Mucosa of descending colon (tissue), 3 donors: ENCODE results near the gene MBNL2. TPM values are rescaled to one million over a fixed set of nuclear protein-coding genes. Genes with fewer than 3 reads are reported as not detected.

ENCODE experiments used
- ATAC-seq: fragments of 200-7000 bp; cut with Tn5 transposase; one replicate; pipeline ENCODE4 v1.9.1; 2020; ENCODE audit warnings: mild to moderate bottlenecking, moderate library complexity
- DNase-seq, 3 donors: peaks; one replicate each; pipeline ENCODE4 v3.0.0-alpha.2; 2020
- H3K36me3 ChIP-seq: fragments of 200-600 bp; one replicate; pipeline ENCODE4 v1.8.0; 2021; ENCODE audit warnings: low read depth, mild to moderate bottlenecking
- H3K4me1 ChIP-seq: fragments of 200-600 bp; one replicate; pipeline ENCODE4 v1.8.0; 2021; ENCODE audit warnings: low read depth, mild to moderate bottlenecking
- H3K4me3 ChIP-seq: fragments of 200-600 bp; one replicate; pipeline ENCODE4 v1.8.0; 2021; ENCODE audit warnings: mild to moderate bottlenecking
- H3K9me3 ChIP-seq: fragments of 200-600 bp; one replicate; pipeline ENCODE4 v1.8.0; 2021; ENCODE audit warnings: mild to moderate bottlenecking
- intact Hi-C, 2 donors: fragments of 100-400 bp; cut with DNase I in 1 of 2; cut with micrococcal nuclease in 1 of 2; formaldehyde crosslinking; loops; one replicate each; pipeline versions ENCODE4 v1.11.0 to v1.11.1; 2022; cut with DNase I, micrococcal nuclease
- total RNA-seq, 3 donors: library from RNA; stranded (reverse); fragmentation: NEBNext Ultra II Directional in 2 of 3; extraction: Animal tissue kit (Norgen Biotek cat#: 25700) in 2 of 3; gene quantifications; one replicate each; pipeline versions ENCODE4 v1.2.1 to v1.2.4, GENCODE V29; 2021 to 2023
- TF ChIP-seq, protein P1 (sequence below): fragments of 200-600 bp; IDR thresholded peaks from one replicate; pipeline ENCODE4 v1.8.0; 2022; ENCODE audit warnings: antibody characterized with exemption, mild to moderate bottlenecking
- donor health status: DM: no; HTN: no; CAD: no; lungs with moderate emphysema.
- donor health status: DM: no; HTN: no; CAD: no.
- donor health status: DM: no; HTN: yes; CAD: no.

The MBNL2 gene
- total RNA-seq, 3 donors from 2014 or later: 41.0 to 75.1 (median 47.2) TPM

DNA sequence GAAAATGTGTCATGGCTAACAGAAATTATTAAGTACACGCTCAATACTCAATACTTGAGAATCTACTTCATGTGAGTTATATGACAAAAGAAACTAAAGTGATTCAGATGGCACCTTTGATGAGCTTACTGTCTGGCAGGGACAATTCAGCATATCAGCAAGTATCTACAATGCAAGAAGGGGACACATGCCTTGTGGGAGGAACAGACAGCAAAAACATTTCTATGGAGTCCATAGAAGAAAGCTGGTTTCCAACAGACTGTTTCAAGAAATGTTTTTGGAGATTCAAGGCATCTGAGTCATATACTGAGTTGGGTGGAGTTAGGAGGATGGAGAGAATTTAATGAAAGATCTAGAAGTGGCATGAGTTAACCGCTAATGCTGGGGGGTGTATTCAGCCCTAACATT, 54.7 kb downstream of the MBNL2 start:
- H3K4me3 ChIP-seq: no peak overlapping the region
- no peaks in the 10 kb centered on the region for H3K36me3 ChIP-seq
- DNase-seq (no peak), ATAC-seq (no peak)
- H3K9me3 ChIP-seq: no peaks in the 10 kb centered on the region
- intact Hi-C loops: no loop called here
- H3K4me1 ChIP-seq: peaks cover 23% of the 10 kb centered on the region
- TF ChIP-seq, protein P1, sequence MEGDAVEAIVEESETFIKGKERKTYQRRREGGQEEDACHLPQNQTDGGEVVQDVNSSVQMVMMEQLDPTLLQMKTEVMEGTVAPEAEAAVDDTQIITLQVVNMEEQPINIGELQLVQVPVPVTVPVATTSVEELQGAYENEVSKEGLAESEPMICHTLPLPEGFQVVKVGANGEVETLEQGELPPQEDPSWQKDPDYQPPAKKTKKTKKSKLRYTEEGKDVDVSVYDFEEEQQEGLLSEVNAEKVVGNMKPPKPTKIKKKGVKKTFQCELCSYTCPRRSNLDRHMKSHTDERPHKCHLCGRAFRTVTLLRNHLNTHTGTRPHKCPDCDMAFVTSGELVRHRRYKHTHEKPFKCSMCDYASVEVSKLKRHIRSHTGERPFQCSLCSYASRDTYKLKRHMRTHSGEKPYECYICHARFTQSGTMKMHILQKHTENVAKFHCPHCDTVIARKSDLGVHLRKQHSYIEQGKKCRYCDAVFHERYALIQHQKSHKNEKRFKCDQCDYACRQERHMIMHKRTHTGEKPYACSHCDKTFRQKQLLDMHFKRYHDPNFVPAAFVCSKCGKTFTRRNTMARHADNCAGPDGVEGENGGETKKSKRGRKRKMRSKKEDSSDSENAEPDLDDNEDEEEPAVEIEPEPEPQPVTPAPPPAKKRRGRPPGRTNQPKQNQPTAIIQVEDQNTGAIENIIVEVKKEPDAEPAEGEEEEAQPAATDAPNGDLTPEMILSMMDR: no peak

DNA sequence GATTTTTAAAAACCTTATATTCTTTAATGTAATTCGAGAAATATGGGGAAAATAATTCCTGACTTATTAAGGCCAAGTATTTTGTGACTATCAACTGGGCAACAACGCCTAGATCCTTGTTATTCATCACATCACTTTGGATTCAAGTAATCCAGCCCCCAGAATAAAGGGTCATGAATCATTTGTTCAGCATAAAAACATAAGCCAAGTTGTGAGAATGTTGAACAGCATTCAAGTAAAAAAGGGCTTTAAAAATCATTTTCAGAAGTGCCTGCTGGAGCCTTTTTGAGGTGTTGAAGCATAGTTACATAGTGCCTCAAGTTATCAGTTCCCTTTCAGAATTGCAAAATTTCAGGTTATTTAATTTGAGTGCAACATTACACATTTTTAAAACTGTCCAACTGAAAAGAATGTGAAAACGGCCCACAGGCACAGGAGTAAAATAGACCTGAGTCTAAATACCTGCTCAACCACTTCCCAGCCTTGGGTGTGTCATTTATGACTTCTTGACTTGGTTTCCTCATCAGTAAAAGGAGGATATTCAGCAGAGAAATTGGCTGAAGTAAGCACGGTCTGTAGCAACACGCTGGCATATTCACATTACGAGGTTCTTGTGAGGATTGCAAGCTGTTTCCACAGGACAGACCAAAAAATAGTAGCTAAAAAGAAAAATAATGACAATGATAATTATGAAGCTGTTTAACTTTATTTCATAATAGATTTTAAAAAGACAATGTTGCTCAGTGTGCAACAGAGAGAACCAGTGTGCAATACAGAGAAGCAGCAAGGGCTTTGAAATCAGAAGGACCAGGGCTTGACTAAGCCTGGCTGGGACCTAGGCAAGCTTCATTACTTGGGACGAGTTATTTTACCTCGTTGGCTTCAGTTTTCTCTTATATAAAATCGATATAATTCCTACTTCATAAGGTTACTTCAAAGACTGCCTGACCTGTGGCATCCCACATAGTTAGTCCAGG, 56.6 kb downstream of the MBNL2 start:
- TF ChIP-seq, protein P1: no peak
- no peaks in the 10 kb centered on the region for H3K9me3 ChIP-seq
- DNase-seq: peak in 1 of 3 donors; percentile 27
- H3K4me3 ChIP-seq: no peak overlapping the region
- no peaks in the 10 kb centered on the region for H3K36me3 ChIP-seq
- peaks cover 23% of the 10 kb centered on the region for H3K4me1 ChIP-seq
- intact Hi-C loops: no loop called here
- peak; percentile 69 for ATAC-seq

DNA sequence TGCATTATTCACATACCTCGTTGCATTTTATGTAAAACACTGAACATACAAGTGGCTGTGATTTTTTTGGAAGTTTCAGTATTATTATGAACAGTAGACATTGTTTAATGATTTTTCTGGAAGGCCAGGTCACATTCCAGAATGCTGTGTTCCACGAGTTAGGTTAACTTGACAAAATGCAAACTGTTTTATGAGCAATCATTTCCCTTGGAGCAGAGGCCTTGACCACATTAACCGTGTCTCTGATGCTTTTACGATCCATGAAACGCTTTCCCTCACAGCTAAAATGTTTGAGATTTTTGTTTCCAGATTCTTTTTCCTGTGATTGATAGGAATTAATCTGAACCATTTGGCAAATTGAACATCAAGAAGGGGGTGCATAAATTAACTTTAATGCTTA, 57.8 kb downstream of the MBNL2 start:
- Histone ChIP-seq H3K4me1 (peaks cover 18% of the 10 kb centered on the region), H3K36me3 (no peaks in the 10 kb centered on the region), H3K9me3 (no peaks in the 10 kb centered on the region), H3K4me3 (no peak overlapping the region)
- TF ChIP-seq, protein P1: no peak
- intact Hi-C loops: no loop called here
- DNase-seq (no peak), ATAC-seq (no peak)

DNA sequence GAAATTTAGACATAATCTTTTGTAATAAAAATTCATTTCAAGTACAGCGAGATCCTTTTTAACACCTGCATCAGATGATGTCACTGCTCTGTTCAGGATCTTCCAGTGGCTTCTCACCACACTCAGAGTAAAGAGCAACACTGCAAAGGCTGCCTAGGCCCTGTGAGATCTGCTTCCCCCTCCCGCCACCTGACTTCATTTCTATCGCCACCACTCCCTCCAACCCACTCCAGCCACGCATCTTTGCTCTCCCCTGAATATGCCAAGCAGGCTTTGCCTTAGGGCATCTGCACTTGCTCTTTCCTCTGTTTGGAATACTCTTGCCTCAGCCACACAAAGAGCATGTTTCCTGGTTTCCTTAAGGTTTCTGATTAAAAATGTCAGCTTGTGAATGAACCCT, 58.3 kb downstream of the MBNL2 start:
- Histone ChIP-seq H3K36me3 (no peaks in the 10 kb centered on the region), H3K9me3 (no peaks in the 10 kb centered on the region), H3K4me1 (peaks cover 17% of the 10 kb centered on the region), H3K4me3 (no peak overlapping the region)
- no peak for ATAC-seq
- TF ChIP-seq, protein P1: no peak
- no peak for DNase-seq
- intact Hi-C loops: no loop called here

DNA sequence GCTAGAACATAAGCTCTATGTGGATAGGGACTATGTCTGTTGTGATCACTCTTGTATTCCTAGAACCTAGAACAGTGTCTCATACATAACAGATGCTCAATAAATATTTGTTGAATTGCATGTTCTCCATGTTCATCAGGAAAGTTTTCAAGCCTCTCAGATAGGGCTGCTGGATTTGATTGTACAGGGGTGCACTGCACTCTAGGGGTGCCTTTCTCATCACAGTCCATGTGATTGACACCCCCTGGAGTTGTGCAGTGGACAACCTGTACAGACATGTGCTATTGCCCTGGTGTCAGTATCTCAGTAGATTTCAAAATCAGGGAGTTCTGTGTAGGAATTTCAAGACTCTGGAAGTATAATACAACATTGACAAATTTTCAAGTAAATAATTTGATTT, 58.9 kb downstream of the MBNL2 start:
- H3K9me3 ChIP-seq: no peaks in the 10 kb centered on the region
- no peak overlapping the region for H3K4me3 ChIP-seq
- H3K36me3 ChIP-seq: no peaks in the 10 kb centered on the region
- ATAC-seq (no peak), DNase-seq (no peak)
- peaks cover 11% of the 10 kb centered on the region for H3K4me1 ChIP-seq
- intact Hi-C loops: no loop called here
- TF ChIP-seq, protein P1: no peak
